ENCODE measurements around the gene C1QBP. TPM values are rescaled to one million over a fixed set of nuclear protein-coding genes. Genes with fewer than 3 reads are reported as not detected.

Gene C1QBP
- 128 TPM for total RNA-seq
- long read RNA-seq, transcript C1QBP-201 (6 exons, 1,169 nt): major isoform, 404 of 411 reads
- long read RNA-seq, partial matches to known transcripts: 2 of 411 reads
- long read RNA-seq, other reads (novel, unspliced or antisense): 4 of 411 reads

- intact Hi-C loops (cut with DNase I): no loop called here
- DNase-seq: peak; percentile 95
- peak; percentile 98 for ATAC-seq (ENCODE audit: poor library complexity)
Measured at GRCh38 chr17:5438716-5439445, at the start of gene C1QBP. TSS of gene C1QBP (minus strand) at chr17:5439155. CDS start at chr17:5439073, 82 bp downstream.

- intact Hi-C loops (cut with DNase I): no loop called here
- ATAC-seq (ENCODE audit: poor library complexity) (no peak), DNase-seq (no peak)
Measured at GRCh38 chr17:5488752-5489151, 49.8 kb upstream of the C1QBP start.

- DNase-seq (peak; percentile 98), ATAC-seq (ENCODE audit: poor library complexity) (peak; percentile 97)
- intact Hi-C loops (cut with DNase I): no loop called here
Measured at GRCh38 chr17:5486206-5487124, 47.5 kb upstream of the C1QBP start, which contains the start of gene MIS12. TSS of gene MIS12 (plus strand) at chr17:5486566. CDS start at chr17:5488863, 2,297 bp downstream.

GRCh38 chr17:5485270-5486205, 46.6 kb upstream of the C1QBP start, which contains the start of gene DERL2:
TSS of gene DERL2 (minus strand) at chr17:5486178. CDS start at chr17:5486161, 17 bp downstream.
- no peak for DNase-seq
- ATAC-seq (ENCODE audit: poor library complexity): peak; percentile 6
- intact Hi-C loops (cut with DNase I): no loop called here

- ATAC-seq (ENCODE audit: poor library complexity): no peak
- intact Hi-C loops (cut with DNase I): no loop called here
- DNase-seq: no peak
Measured at GRCh38 chr17:5481451-5481850, 42.5 kb upstream of the C1QBP start.

GRCh38 chr17:5480962-5481361, 42.0 kb upstream of the C1QBP start:
- DNase-seq (no peak), ATAC-seq (ENCODE audit: poor library complexity) (no peak)
- intact Hi-C loops (cut with DNase I): no loop called here

- ATAC-seq (ENCODE audit: poor library complexity) (no peak), DNase-seq (no peak)
- intact Hi-C loops (cut with DNase I): no loop called here
Measured at GRCh38 chr17:5478992-5479391, 40.0 kb upstream of the C1QBP start.

- no peak for DNase-seq
- intact Hi-C loops (cut with DNase I): no loop called here
- no peak for ATAC-seq (ENCODE audit: poor library complexity)
Measured at GRCh38 chr17:5473906-5474305, 35.0 kb upstream of the C1QBP start.

GRCh38 chr17:5472511-5472910, 33.6 kb upstream of the C1QBP start:
- DNase-seq: no peak
- no peak for ATAC-seq (ENCODE audit: poor library complexity)
- intact Hi-C loops (cut with DNase I): no loop called here

GRCh38 chr17:5468075-5468473, 29.1 kb upstream of the C1QBP start:
- ATAC-seq (ENCODE audit: poor library complexity): peak; percentile 7
- no peak for DNase-seq
- intact Hi-C loops (cut with DNase I): no loop called here

- intact Hi-C loops (cut with DNase I): no loop called here
- ATAC-seq (ENCODE audit: poor library complexity) (no peak), DNase-seq (no peak)
Measured at GRCh38 chr17:5467416-5467815, 28.5 kb upstream of the C1QBP start.

- ATAC-seq (ENCODE audit: poor library complexity): no peak
- DNase-seq: no peak
- intact Hi-C loops (cut with DNase I): no loop called here
Measured at GRCh38 chr17:5466295-5466694, 27.3 kb upstream of the C1QBP start.

GRCh38 chr17:5464717-5465507, 26.0 kb upstream of the C1QBP start:
- intact Hi-C loops (cut with DNase I): no loop called here
- ATAC-seq (ENCODE audit: poor library complexity): no peak
- DNase-seq: no peak

- no peak for DNase-seq
- ATAC-seq (ENCODE audit: poor library complexity): no peak
- intact Hi-C loops (cut with DNase I): no loop called here
Measured at GRCh38 chr17:5446786-5447185, 7.8 kb upstream of the C1QBP start.

GRCh38 chr17:5444209-5444608, 5.3 kb upstream of the C1QBP start:
- intact Hi-C loops (cut with DNase I): no loop called here
- ATAC-seq (ENCODE audit: poor library complexity): no peak
- DNase-seq: no peak

- intact Hi-C loops (cut with DNase I): no loop called here
- no peak for ATAC-seq (ENCODE audit: poor library complexity)
- no peak for DNase-seq
Measured at GRCh38 chr17:5443728-5444127, 4.8 kb upstream of the C1QBP start.

- ATAC-seq (ENCODE audit: poor library complexity) (no peak), DNase-seq (no peak)
- intact Hi-C loops (cut with DNase I): no loop called here
Measured at GRCh38 chr17:5439446-5439764, 450 bp upstream of the C1QBP start.

All from Right ventricle myocardium superior (tissue), 1 donor.